ENCODE measurements around the gene EXTL2.

The EXTL2 gene

GRCh38 chr1:100928128-100928527 lies 33.5 kb upstream of the EXTL2 start:
- DNase-seq = no peak
- Histone ChIP-seq H3K27me3 (replicated peaks; ENCODE audit: control insufficient read depth, insufficient read depth, low read length, poor library complexity, severe bottlenecking) (no peaks in the 10 kb centered on the region), H3K4me3 (ENCODE audit: insufficient read depth, low read depth, low read length, poor library complexity, severe bottlenecking) (peak overlapping the region; percentile 26), H3K27ac (ENCODE audit: insufficient read depth, low read length, poor library complexity, severe bottlenecking) (peak overlapping the region; percentile 62), H3K9me3 (ENCODE audit: control insufficient read depth, low read length) (no peaks in the 10 kb centered on the region), H3K36me3 (ENCODE audit: control insufficient read depth, insufficient read depth, low read length) (no peaks in the 10 kb centered on the region), H3K4me1 (ENCODE audit: control insufficient read depth, insufficient read depth, low read length, poor library complexity, severe bottlenecking) (peaks cover 71% of the 10 kb centered on the region)

- DNase-seq = peak in 2 of 3 donors; percentile 9 to 27
- peak overlapping the region; percentile 26 for H3K4me3 ChIP-seq (ENCODE audit: insufficient read depth, low read depth, low read length, poor library complexity, severe bottlenecking)
Measured at GRCh38 chr1:100927276-100927675, 32.6 kb upstream of the EXTL2 start.

GRCh38 chr1:100926240-100926639 lies 31.6 kb upstream of the EXTL2 start:
- no peak for DNase-seq
- H3K27ac ChIP-seq (ENCODE audit: insufficient read depth, low read length, poor library complexity, severe bottlenecking) = peak overlapping the region; percentile 62
- peaks cover 66% of the 10 kb centered on the region for H3K4me1 ChIP-seq (ENCODE audit: control insufficient read depth, insufficient read depth, low read length, poor library complexity, severe bottlenecking)
- no peaks in the 10 kb centered on the region for H3K27me3 ChIP-seq (replicated peaks; ENCODE audit: control insufficient read depth, insufficient read depth, low read length, poor library complexity, severe bottlenecking)
- no peaks in the 10 kb centered on the region for H3K36me3 ChIP-seq (ENCODE audit: control insufficient read depth, insufficient read depth, low read length)
- H3K9me3 ChIP-seq (ENCODE audit: control insufficient read depth, low read length) = no peaks in the 10 kb centered on the region
- H3K4me3 ChIP-seq (ENCODE audit: insufficient read depth, low read depth, low read length, poor library complexity, severe bottlenecking) = no peak overlapping the region

More at GRCh38 chr1:100927276-100927675, 32.6 kb upstream of the EXTL2 start:
- Histone ChIP-seq H3K9me3 (ENCODE audit: control insufficient read depth, low read length) (no peaks in the 10 kb centered on the region), H3K27me3 (replicated peaks; ENCODE audit: control insufficient read depth, insufficient read depth, low read length, poor library complexity, severe bottlenecking) (no peaks in the 10 kb centered on the region), H3K36me3 (ENCODE audit: control insufficient read depth, insufficient read depth, low read length) (no peaks in the 10 kb centered on the region), H3K4me1 (ENCODE audit: control insufficient read depth, insufficient read depth, low read length, poor library complexity, severe bottlenecking) (peaks cover 71% of the 10 kb centered on the region), H3K27ac (ENCODE audit: insufficient read depth, low read length, poor library complexity, severe bottlenecking) (peak overlapping the region; percentile 62)

- H3K4me3 ChIP-seq (ENCODE audit: insufficient read depth, low read depth, low read length, poor library complexity, severe bottlenecking) = no peak overlapping the region
- H3K4me1 ChIP-seq (ENCODE audit: control insufficient read depth, insufficient read depth, low read length, poor library complexity, severe bottlenecking) = peaks cover 62% of the 10 kb centered on the region
- peak overlapping the region; percentile 62 for H3K27ac ChIP-seq (ENCODE audit: insufficient read depth, low read length, poor library complexity, severe bottlenecking)
- no peaks in the 10 kb centered on the region for H3K36me3 ChIP-seq (ENCODE audit: control insufficient read depth, insufficient read depth, low read length)
- DNase-seq = no peak
- H3K27me3 ChIP-seq (replicated peaks; ENCODE audit: control insufficient read depth, insufficient read depth, low read length, poor library complexity, severe bottlenecking) = no peaks in the 10 kb centered on the region
- no peaks in the 10 kb centered on the region for H3K9me3 ChIP-seq (ENCODE audit: control insufficient read depth, low read length)
Measured at GRCh38 chr1:100924991-100925390, 30.3 kb upstream of the EXTL2 start.

- DNase-seq = no peak
- H3K27ac ChIP-seq (ENCODE audit: insufficient read depth, low read length, poor library complexity, severe bottlenecking) = no peak overlapping the region
- peaks cover 56% of the 10 kb centered on the region for H3K4me1 ChIP-seq (ENCODE audit: control insufficient read depth, insufficient read depth, low read length, poor library complexity, severe bottlenecking)
- H3K36me3 ChIP-seq (ENCODE audit: control insufficient read depth, insufficient read depth, low read length) = no peaks in the 10 kb centered on the region
- no peak overlapping the region for H3K4me3 ChIP-seq (ENCODE audit: insufficient read depth, low read depth, low read length, poor library complexity, severe bottlenecking)
- H3K9me3 ChIP-seq (ENCODE audit: control insufficient read depth, low read length) = no peaks in the 10 kb centered on the region
- no peaks in the 10 kb centered on the region for H3K27me3 ChIP-seq (replicated peaks; ENCODE audit: control insufficient read depth, insufficient read depth, low read length, poor library complexity, severe bottlenecking)
Measured at GRCh38 chr1:100924212-100924611, 29.6 kb upstream of the EXTL2 start.

- no peak for DNase-seq
- H3K27me3 ChIP-seq (replicated peaks; ENCODE audit: control insufficient read depth, insufficient read depth, low read length, poor library complexity, severe bottlenecking) = no peaks in the 10 kb centered on the region
- no peak overlapping the region for H3K4me3 ChIP-seq (ENCODE audit: insufficient read depth, low read depth, low read length, poor library complexity, severe bottlenecking)
- no peaks in the 10 kb centered on the region for H3K9me3 ChIP-seq (ENCODE audit: control insufficient read depth, low read length)
- peaks cover 13% of the 10 kb centered on the region for H3K36me3 ChIP-seq (ENCODE audit: control insufficient read depth, insufficient read depth, low read length)
- peaks cover 27% of the 10 kb centered on the region for H3K4me1 ChIP-seq (ENCODE audit: control insufficient read depth, insufficient read depth, low read length, poor library complexity, severe bottlenecking)
- no peak overlapping the region for H3K27ac ChIP-seq (ENCODE audit: insufficient read depth, low read length, poor library complexity, severe bottlenecking)
Measured at GRCh38 chr1:100921110-100921706, 26.6 kb upstream of the EXTL2 start.

- DNase-seq = no peak
- no peaks in the 10 kb centered on the region for H3K4me1 ChIP-seq (ENCODE audit: control insufficient read depth, insufficient read depth, low read length, poor library complexity, severe bottlenecking)
- no peak overlapping the region for H3K27ac ChIP-seq (ENCODE audit: insufficient read depth, low read length, poor library complexity, severe bottlenecking)
- peaks cover 62% of the 10 kb centered on the region for H3K36me3 ChIP-seq (ENCODE audit: control insufficient read depth, insufficient read depth, low read length)
- no peaks in the 10 kb centered on the region for H3K27me3 ChIP-seq (replicated peaks; ENCODE audit: control insufficient read depth, insufficient read depth, low read length, poor library complexity, severe bottlenecking)
- no peaks in the 10 kb centered on the region for H3K9me3 ChIP-seq (ENCODE audit: control insufficient read depth, low read length)
- no peak overlapping the region for H3K4me3 ChIP-seq (ENCODE audit: insufficient read depth, low read depth, low read length, poor library complexity, severe bottlenecking)
Measured at GRCh38 chr1:100912019-100912418, 17.4 kb upstream of the EXTL2 start.

GRCh38 chr1:100909018-100909417 lies 14.4 kb upstream of the EXTL2 start:
- no peak for DNase-seq
- no peak overlapping the region for H3K27ac ChIP-seq (ENCODE audit: insufficient read depth, low read length, poor library complexity, severe bottlenecking)
- no peaks in the 10 kb centered on the region for H3K4me1 ChIP-seq (ENCODE audit: control insufficient read depth, insufficient read depth, low read length, poor library complexity, severe bottlenecking)
- no peak overlapping the region for H3K4me3 ChIP-seq (ENCODE audit: insufficient read depth, low read depth, low read length, poor library complexity, severe bottlenecking)
- no peaks in the 10 kb centered on the region for H3K9me3 ChIP-seq (ENCODE audit: control insufficient read depth, low read length)
- no peaks in the 10 kb centered on the region for H3K27me3 ChIP-seq (replicated peaks; ENCODE audit: control insufficient read depth, insufficient read depth, low read length, poor library complexity, severe bottlenecking)
- peaks cover 64% of the 10 kb centered on the region for H3K36me3 ChIP-seq (ENCODE audit: control insufficient read depth, insufficient read depth, low read length)

- Histone ChIP-seq H3K27ac (ENCODE audit: insufficient read depth, low read length, poor library complexity, severe bottlenecking) (no peak overlapping the region), H3K4me3 (ENCODE audit: insufficient read depth, low read depth, low read length, poor library complexity, severe bottlenecking) (no peak overlapping the region), H3K9me3 (ENCODE audit: control insufficient read depth, low read length) (no peaks in the 10 kb centered on the region), H3K36me3 (ENCODE audit: control insufficient read depth, insufficient read depth, low read length) (peaks cover 54% of the 10 kb centered on the region), H3K4me1 (ENCODE audit: control insufficient read depth, insufficient read depth, low read length, poor library complexity, severe bottlenecking) (no peaks in the 10 kb centered on the region), H3K27me3 (replicated peaks; ENCODE audit: control insufficient read depth, insufficient read depth, low read length, poor library complexity, severe bottlenecking) (no peaks in the 10 kb centered on the region)
- DNase-seq = no peak
Measured at GRCh38 chr1:100907887-100908286, 13.2 kb upstream of the EXTL2 start.

GRCh38 chr1:100905181-100905580 lies 10.5 kb upstream of the EXTL2 start:
- no peak for DNase-seq
- H3K27me3 ChIP-seq (replicated peaks; ENCODE audit: control insufficient read depth, insufficient read depth, low read length, poor library complexity, severe bottlenecking) = no peaks in the 10 kb centered on the region
- H3K27ac ChIP-seq (ENCODE audit: insufficient read depth, low read length, poor library complexity, severe bottlenecking) = no peak overlapping the region
- peaks cover 50% of the 10 kb centered on the region for H3K36me3 ChIP-seq (ENCODE audit: control insufficient read depth, insufficient read depth, low read length)
- H3K4me3 ChIP-seq (ENCODE audit: insufficient read depth, low read depth, low read length, poor library complexity, severe bottlenecking) = no peak overlapping the region
- H3K9me3 ChIP-seq (ENCODE audit: control insufficient read depth, low read length) = no peaks in the 10 kb centered on the region
- no peaks in the 10 kb centered on the region for H3K4me1 ChIP-seq (ENCODE audit: control insufficient read depth, insufficient read depth, low read length, poor library complexity, severe bottlenecking)
